GM18498 (cell line): ENCODE results near the gene RAPGEF3.
A peak's percentile ranks its signal among the peaks of the same experiment; 100 is the strongest.

Source experiments
- ATAC-seq: cut with Tn5 transposase; IDR thresholded peaks from one replicate; pipeline ENCODE4 v1.9.1; 2021; ENCODE audit warnings: mild to moderate bottlenecking, moderate library complexity; ENCODE audit not compliant: unreplicated experiment

Gene RAPGEF3

DNA sequence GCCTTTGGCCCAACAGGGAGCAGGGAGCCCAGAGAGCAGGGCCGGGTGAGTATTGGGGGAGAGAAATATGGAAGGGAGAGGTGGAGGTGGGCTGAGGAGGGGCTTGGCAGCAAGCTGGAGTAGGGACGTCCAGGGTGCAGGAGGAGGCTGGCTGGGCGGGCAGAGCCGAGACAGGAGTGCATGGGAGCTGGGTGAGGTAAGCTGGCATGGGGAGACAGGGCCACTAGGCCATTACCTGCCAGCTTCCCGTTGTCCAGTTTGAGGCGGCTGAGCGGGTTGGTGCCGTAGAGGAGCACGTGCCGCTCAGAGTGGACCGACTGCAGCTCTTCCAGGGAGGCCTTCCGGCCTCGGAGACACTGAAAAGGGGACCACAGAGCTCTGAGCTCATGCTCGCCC, 32.7 kb upstream of the RAPGEF3 start:
- no peak for ATAC-seq

DNA sequence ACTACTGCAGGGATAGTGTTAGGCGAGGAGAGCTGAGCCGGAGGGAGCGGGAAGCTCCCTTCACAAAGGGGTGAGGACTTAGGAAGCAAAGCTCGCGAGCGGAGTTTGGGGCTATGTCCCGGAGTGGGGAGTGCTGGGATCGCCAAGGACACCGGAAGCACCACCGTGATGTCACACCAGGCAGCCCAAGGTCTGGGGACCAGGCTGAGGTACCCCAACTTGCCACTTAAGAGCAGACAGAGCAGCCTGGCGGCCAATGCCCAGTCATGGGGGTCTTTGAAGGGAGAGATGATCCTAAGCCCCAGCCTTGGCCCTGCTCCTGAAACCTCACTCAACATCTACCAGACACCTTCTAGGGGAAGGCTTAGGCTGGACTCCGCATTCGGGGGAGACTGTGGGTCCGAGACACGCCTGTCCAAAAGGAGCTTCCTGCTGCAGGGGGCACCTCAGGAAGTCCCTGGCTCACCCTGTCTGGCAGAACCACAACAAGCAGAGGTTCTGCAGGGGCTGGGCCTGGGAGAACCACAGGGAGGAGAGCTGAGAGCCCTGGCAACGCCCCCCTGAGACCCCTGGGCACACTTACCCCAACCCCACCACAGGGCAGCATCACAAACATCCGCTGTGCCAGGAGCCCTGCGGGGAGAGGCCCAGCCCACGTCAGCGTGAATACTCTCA, 32.1 kb upstream of the RAPGEF3 start:
- ATAC-seq = no peak

DNA sequence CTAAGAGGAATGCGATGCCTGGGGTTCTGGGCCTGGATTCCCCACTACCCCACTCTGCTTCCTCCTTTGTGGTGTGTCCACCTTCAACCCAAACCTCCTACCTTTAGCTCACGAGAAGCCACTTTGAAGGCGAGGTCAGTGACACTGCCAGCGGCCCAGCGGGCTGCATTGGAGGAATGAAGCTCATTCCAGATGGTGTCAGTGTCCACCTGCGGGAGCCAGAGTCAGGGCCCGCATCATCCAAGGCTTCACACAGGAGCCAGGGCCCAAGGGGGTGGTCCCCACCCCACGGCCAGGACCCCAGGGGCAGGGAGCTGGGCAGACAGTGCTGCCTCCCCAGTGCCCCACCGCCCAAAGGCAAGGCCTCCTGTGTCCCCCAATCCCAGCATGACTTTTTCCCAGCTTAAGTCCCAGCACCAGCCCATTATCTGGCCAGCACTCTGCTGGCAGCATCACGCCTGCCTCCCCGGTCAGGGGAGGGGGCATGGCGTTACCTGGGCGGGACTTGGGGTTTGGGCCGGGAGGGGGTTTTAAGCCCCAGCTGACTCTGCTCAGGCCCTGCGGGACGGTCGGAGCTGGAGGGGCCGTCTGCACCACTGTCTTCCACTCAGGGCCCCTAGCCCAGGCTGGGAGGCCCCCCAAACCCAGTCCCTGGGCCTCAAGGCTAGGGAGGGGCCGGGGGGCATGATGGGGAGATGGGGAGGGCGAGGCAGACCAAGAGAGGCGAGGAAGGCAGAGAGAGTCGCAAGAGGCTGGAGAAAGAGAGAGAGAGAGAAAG, 31.2 kb upstream of the RAPGEF3 start:
- no peak for ATAC-seq

DNA sequence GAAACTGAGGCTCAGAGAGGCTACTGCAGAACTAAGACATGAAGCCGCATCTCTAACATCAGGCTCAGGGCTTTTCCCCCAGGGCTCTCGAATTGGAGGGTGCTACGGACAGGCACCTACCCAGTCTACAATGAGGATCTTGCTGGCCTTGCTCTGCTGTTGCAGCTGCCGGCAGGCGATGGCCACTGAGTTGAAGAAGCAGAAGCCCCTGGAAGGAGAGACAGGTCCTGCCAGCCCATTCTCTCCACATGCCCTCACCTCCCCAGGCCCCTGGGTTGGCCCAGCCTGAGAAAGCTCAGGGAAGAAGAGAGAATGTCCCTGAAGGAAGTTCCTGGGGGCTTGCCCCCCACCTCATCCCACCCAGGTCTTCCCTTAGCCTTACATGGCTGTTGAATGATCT, 30.5 kb upstream of the RAPGEF3 start:
- no peak for ATAC-seq

DNA sequence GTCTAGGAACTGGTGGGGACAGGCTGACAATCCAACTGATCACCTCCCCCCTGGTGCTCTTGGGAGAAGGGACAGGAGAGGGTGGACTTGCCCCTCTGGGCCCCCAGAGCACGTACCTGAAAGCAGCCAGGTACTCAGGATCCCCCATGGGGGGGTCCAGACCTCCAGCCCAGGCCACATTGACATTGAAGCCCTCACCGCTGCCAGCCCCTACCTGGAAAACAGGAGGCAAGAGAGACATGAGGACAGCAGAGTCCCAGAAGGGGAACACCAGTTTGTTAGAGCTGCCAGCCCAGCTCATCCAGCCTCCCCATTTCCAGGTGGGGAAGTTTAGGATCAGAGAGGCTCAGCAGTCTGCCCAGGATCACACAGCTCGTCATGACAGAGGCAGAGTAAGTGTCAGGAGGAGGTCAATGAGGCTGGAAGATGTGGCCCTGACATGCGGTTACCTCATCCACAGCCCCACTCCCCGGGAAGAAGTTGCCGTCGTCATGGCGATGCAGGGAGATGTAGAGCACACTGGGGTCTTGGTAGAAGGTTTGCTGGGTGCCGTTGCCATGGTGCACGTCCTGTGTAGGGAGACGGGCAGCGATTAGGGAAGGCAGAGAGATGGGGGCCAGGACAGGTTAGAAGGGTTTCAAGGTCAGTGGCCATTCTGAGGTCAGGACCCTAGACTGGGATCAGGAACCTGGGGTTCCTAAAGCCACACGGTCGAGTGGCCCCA, 29.1 kb upstream of the RAPGEF3 start:
- ATAC-seq = no peak

DNA sequence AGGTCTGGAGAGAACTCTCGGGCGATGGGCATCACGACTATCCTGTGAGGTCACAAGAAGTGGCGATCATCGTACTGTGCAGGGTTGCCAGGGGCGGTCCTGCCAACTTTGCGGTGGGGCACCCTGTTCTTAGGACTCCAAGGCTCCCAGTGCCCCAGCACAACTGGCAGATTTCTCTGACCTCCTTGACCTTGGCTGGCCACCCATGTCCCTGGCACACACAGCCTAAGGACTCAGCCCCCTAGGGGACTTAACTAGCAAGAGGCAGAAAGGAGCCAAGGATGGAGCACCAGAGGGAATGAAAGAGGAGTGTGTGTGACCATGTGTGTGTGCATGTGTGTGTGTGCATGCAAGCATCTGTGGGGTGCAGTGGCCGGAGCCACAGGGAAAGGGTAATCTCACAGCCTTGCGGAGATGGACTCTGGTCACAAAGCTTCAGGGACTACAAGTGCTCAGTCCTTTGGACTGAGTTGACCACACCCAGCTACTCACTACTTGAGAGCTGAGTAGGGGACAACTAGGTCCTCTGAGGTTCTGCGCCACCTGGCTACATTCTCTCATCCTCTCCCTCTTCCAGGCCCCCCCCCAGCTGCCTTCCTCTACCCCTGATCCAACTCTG, 28.1 kb upstream of the RAPGEF3 start:
- ATAC-seq = no peak

DNA sequence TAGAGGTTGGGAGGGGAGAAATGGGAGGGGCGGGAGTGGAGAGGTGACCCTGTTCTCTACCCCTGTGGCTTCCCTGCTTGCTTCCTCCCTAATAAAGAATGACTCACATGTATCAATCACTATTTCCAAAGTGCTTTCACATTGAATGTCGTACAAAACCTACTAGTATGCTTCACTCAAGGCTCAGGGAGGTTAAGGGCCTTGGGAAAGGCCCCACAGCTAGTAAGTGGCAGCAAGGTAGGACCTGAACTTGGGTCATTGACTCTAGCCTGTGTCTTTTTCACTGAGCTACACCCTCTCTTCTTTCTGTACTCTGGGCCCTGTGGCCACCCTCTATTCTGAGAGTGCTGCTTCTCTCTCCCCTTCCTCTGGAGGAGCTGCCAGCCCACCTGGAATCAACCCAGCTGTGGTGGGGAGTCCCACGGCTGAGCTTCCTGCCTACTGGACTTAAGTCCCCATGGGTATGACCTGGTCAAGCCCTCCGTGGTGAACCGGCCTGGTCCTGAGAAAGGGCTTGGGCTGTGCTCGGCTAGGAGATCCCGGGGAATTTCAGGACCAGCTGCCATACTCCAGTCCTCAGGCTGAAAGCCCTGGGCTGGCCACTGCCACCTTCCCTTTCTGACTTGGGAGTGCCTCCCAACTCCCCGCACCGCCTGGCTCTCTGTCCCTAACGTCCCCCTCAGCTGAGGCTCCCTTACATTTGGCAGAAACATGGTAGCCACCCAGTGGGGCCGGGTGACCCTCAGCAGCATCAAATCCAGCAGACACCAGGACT, 27.4 kb upstream of the RAPGEF3 start:
- ATAC-seq = no peak

DNA sequence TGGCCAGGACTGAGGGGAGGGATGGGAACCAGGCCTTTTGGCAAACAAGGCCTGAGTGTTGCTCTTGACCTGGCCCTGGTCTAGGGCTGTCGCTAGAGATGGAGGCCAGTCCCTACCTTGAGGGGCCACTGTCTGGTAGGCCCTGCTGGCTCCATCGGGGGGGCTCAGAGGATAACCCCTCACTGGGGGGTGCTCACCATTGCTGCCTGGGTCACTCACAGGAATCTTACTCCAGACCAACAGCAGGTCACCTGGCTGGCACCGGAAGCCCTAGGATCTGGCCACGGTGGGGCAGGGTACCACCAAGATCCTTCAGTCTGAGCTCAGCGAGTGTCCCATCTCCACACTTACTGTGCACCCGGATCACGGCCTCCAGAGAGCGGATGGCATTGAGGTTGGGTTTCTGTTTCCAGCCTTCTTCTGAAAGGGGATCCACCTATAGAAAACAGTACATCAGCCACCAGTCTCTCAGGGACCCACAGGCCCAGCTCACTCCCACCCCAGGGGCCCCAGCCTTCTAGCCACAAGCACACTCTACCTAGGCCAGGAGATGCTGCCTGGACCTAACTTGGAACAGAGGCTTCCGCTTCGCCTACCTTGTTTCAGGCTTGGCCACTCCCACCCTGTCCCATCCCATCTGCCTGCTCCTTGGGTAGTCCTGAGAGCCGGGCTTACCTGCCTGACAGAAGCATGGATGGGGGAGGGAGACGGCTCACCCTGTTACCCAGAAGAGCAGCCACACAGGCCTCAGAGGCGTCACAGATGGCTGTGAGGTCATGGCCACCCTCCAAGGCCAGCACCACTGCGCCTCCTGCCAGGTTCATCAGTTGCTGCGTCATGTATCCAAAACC, 26.6 kb upstream of the RAPGEF3 start:
- ATAC-seq = no peak

DNA sequence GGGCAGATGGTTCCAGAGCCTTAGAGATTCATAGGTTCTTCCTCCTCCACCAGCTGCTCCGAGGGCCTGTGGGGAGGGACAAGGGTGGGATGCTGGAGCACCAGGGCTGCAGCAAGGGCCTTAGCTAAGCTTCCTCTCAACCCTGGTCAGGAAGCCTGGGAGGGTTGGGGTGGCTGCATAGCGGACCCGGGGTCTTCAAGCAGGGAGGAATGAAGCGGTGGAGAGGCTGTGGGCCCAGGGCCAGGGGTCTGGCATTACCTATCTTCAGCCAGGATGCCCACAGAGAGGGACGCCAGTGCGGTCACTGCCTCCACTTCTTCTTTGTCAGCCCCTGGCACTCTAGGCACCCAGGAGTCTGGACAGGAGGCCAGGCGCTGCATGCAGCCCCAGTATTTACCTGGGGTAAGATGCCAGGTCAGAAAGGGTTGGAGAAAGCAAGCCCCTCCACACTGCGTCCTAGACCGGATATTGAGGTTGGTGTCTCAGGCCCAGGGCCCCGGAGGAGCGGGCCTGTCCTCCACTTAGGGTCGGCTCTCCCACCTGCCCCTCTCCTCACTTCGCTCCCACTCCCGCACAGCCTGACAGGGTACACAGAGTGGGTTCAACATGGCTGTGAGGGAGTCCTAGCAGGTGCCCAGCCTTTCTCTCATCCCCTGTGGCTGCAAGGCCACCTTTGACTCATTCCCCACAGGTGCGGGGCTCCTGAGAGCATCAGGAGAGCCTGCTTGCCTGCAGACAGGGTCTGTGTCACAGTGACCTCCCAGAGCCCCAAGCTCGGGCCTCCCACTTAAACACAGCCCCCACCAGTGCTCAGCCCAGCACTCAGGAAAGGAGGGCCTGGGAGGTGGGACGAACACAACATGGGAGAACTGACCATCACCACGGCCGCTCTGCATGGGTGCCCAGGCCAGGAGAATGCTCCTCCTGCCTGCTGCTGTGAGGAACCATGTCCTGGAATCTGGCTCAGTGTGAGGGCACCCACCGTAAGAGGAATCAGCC, 25.4 kb upstream of the RAPGEF3 start:
- ATAC-seq = no peak

DNA sequence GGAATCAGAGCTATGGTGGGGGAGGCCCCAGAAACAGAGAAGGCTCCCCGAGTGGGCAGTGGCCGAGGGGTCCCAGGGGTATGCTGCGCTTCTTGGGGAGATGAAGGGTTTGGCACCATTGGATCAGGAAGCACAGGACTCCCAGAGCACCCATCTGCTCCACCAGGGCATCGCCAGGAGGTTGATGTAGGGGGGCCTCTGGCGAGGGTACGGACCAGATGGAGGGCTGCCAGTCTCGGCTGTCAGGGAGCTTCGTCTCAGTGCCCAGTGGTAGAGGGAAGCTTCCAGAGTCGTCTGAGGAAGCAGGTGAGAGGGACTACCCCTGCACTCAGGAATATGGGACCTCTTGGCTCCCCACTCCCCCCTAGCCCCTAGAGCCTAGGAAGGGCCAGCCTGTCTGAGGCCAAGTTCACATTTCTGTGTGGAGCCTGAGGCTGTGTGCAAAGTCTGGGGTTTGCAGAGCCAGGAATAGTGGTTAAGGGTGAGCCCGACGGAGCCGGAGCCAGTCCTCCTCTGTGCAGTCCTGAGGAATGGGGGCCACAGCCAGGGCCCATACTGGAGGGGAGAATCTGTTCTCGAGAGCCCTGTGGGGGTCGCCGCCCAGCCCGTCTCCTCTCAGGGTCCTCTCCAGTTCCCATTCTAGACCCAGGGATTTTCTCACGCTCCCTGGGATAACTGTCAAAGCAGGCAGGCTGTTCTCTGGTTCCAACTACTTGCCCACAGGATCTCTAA, 24.5 kb upstream of the RAPGEF3 start:
- ATAC-seq = no peak

DNA sequence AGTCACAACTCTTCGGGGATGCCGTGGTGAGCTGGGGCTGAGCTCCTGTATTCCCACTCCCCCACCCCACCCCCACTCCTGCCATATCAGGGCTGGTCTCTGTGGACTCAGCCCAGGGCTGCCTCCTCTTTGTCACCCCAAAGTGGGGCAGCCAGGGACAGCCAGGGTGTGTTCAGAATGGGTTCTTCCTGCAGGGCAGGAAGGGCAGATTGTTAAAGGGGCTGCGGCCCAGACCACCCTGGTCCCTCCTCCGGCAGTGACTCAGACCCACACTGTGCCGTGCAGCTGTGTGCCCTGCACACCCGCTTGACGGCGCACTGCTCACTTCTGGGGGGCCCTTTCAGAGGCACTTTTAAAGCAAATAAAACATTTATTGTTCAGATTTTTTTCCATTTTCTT, 23.7 kb upstream of the RAPGEF3 start:
- ATAC-seq = no peak

DNA sequence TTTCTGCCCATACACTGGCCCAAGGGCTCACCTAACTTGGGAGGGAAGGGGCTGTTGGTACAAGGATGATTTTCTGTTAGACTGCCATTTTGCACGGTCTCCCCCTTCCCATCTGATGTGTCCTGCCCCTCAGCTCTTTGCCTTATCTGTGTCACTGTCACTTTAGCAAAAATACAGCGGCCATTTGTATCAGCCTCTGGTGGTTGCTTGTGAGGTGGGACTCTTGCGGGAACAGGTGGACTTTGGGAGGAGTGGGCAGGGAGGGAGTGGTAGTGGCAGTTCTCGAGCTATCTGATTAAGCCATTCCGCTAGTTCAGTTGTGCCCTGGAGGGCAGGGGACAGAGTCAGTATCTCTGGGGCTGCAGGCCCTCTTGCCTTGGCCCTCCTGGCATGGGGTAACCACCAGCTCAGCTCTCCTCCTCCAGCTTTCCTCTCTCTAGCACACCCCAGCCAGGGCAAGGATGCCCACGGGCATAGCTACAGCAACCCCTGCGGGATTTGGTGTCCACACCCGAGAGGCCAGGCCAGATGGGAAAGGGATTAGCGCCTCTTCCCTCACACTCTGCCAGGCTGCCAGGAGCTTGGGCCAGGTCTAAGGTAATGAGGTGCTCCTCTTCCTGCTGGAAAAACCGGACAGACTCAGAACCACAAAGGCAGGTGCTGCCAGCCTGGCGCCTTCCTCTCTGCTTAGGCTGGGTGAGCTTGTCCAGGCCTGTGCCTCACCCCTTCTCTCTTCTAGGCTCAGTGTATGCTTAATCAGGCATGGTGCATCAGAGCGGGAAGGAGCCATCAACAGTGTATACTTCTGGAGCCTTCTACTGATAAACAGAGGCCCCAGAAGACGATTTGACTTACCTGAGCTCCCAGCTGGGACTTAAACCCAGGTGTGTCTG, 23.0 kb upstream of the RAPGEF3 start:
- no peak for ATAC-seq

DNA sequence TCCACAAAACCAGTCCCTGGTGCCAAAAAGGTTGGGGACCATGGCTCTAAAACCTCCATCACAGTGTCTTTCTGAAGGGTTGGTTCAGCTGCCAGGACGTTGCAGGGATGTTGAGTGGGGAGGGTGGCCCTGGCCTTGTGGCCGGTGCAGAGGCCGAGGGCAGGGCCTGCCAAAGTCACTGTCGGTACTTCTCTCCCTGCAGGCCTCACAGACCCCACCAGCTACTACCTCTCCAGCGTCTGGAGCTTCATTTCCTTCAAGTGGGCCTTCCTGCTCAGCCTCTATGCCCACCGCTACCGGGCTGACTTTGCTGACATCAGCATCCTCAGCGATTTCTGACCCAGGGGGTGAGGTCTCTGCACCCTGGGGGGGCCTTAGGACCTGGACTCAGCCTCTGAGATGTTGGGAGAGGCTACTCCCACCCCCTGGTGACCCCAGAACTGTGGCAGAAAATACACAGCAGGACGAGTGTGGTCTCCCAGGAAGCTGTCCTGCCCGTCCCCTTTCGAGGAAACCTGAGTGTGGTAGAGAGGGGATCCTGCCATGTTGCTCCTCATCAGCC, 21.3 kb upstream of the RAPGEF3 start:
- no peak for ATAC-seq

DNA sequence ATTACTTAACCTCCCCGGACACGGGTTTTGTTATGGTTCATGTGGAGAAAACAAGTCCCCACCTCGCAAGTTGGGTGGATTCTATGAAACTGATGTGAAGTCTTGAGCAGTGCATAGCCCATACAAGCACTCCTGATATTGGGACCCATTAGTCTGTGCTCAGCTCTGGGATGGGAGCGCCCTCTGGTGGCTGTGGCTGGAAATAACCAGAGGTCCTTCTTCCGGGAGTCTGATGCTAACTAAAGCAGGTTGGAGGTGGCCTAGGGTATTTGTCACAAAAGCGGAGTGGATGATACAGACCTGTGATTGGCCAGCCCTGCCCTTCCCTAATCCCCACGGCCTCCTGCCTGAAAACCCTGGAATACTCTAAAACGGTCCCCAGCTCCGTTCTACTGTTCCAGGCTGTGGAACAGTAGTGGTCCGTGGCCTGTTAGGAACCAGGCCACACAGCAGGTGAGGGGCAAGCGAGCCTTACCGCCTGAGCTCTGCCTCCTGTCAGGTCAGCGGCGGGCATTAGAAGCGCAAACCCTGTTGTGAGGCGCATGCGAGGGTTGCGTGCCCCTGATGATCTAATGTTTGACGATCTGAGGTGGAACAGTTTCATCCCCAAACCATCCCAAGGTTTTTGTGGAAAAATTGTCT, 20.7 kb upstream of the RAPGEF3 start:
- ATAC-seq = peak; percentile 84

DNA sequence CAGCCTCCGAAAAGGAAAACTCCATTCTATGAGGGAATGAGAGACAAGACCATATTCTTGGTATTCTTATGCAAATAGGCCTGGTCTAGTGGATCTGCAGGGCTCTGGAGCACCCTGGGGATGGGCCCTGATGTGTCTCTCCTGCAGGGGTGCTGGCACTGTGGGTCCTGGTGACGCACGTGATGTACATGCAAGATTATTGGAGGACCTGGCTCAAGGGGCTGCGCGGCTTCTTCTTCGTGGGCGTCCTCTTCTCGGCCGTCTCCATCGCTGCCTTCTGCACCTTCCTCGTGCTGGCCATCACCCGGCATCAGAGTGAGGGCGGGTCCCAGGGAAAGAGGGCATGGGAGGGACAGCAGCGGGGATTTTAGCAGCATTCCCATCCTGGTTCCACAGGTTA, 20.2 kb upstream of the RAPGEF3 start:
- ATAC-seq = no peak
